GM19438 (cell line): ENCODE measurements around the gene MAP1LC3B.

Experiments used
- ATAC-seq: cut with Tn5 transposase; IDR thresholded peaks from one replicate; pipeline ENCODE4 v1.9.1; 2021; ENCODE audit warnings: low read depth; ENCODE audit not compliant: unreplicated experiment

Gene MAP1LC3B

GRCh38 chr16:87447323-87447722 is 55.2 kb downstream of the MAP1LC3B start:
- no peak for ATAC-seq

- no peak for ATAC-seq
Observed at GRCh38 chr16:87448866-87449265, 56.7 kb downstream of the MAP1LC3B start.

GRCh38 chr16:87451563-87452210 is 59.6 kb downstream of the MAP1LC3B start:
- ATAC-seq: no peak

GRCh38 chr16:87453326-87453725 is 61.2 kb downstream of the MAP1LC3B start:
- ATAC-seq: no peak
